Neuronal stem cell (in vitro differentiated cells): ENCODE data around the gene MT1HL1.

ENCODE experiments used
- DNase-seq: peaks from one replicate; pipeline ENCODE4 v3.0.0-alpha.2; 2013; ENCODE audit warnings: low spot score
- H2AFZ ChIP-seq: one replicate; pipeline ENCODE4 v1.6.1; 2013; ENCODE audit warnings: mild to moderate bottlenecking, low read length, inconsistent platforms
- H2AK5ac ChIP-seq: 2 replicates; pipeline ENCODE4 v1.6.1; 2013; ENCODE audit warnings: low read depth, mild to moderate bottlenecking, inconsistent platforms, low read length, moderate library complexity, mixed read lengths
- H2BK120ac ChIP-seq: 2 replicates; pipeline ENCODE4 v1.6.1; 2013; ENCODE audit warnings: low read depth, mild to moderate bottlenecking, inconsistent platforms, low read length, moderate library complexity, mixed read lengths
- H2BK12ac ChIP-seq: one replicate; pipeline ENCODE4 v1.6.1; 2013; ENCODE audit warnings: low read length, inconsistent platforms
- H2BK15ac ChIP-seq: 2 replicates; pipeline ENCODE4 v1.6.1; 2013; ENCODE audit warnings: mild to moderate bottlenecking, low read length, inconsistent platforms, mixed read lengths
- H2BK5ac ChIP-seq: one replicate; pipeline ENCODE4 v1.6.1; 2013; ENCODE audit warnings: inconsistent platforms, mild to moderate bottlenecking, low read length, moderate library complexity
- H3K14ac ChIP-seq: one replicate; pipeline ENCODE4 v1.6.1; 2013; ENCODE audit warnings: low read length, inconsistent platforms
- H3K18ac ChIP-seq: 2 replicates; pipeline ENCODE4 v1.6.1; 2013; ENCODE audit warnings: low read length, inconsistent platforms
- H3K23ac ChIP-seq: 2 replicates; pipeline ENCODE4 v1.6.1; 2013; ENCODE audit warnings: low read depth, mild to moderate bottlenecking, mixed read lengths, low read length, inconsistent platforms; ENCODE audit not compliant: poor library complexity
- H3K27ac ChIP-seq: replicated peaks from 3 replicates; pipeline ENCODE4 v1.5.1; 2013; ENCODE audit warnings: low read length, inconsistent platforms
- H3K27me3 ChIP-seq, 3 experiments: 2 replicates each; pipeline ENCODE4 v1.6.1; 2013; ENCODE audit warnings: low read length in 3 of 3, mild to moderate bottlenecking in 2 of 3, inconsistent platforms in 1 of 3, low read depth in 1 of 3, mixed read lengths in 1 of 3, moderate library complexity in 1 of 3; ENCODE audit not compliant: control insufficient read depth in 3 of 3, insufficient read depth in 3 of 3
- H3K36me3 ChIP-seq, 2 donors: replicated peaks in 1 of 2; 2 replicates each; pipeline ENCODE4 v1.6.1; 2013; ENCODE audit warnings: low read length in 2 of 2; ENCODE audit not compliant: control insufficient read depth in 2 of 2, insufficient read depth in 2 of 2
- H3K4ac ChIP-seq: 2 replicates; pipeline ENCODE4 v1.6.1; 2013; ENCODE audit warnings: inconsistent platforms, mild to moderate bottlenecking, low read length, moderate library complexity
- H3K4me1 ChIP-seq, 2 donors: 1 replicate in 1 of 2; 2 replicates in 1 of 2; pipeline ENCODE4 v1.6.1; 2013; ENCODE audit warnings: low read length in 2 of 2, low read depth in 1 of 2; ENCODE audit not compliant: control insufficient read depth in 2 of 2, insufficient read depth in 1 of 2
- H3K4me2 ChIP-seq: one replicate; pipeline ENCODE4 v1.6.1; 2013; ENCODE audit warnings: mild to moderate bottlenecking, low read length, inconsistent platforms; ENCODE audit not compliant: insufficient read depth, poor library complexity, severe bottlenecking
- H3K4me3 ChIP-seq, 2 donors: 2 replicates each; pipeline ENCODE4 v1.5.1; 2013; ENCODE audit warnings: low read length in 2 of 2, mild to moderate bottlenecking in 2 of 2, inconsistent platforms in 1 of 2, moderate library complexity in 1 of 2
- H3K79me1 ChIP-seq: one replicate; pipeline ENCODE4 v1.6.1; 2013; ENCODE audit warnings: low read depth, mild to moderate bottlenecking, inconsistent platforms, low read length, moderate library complexity
- H3K9ac ChIP-seq: one replicate; pipeline ENCODE4 v1.6.1; 2013; ENCODE audit warnings: mild to moderate bottlenecking, low read depth, low read length, inconsistent platforms; ENCODE audit not compliant: poor library complexity
- H3K9me3 ChIP-seq, 2 donors: replicated peaks in 1 of 2; 2 replicates each; pipeline versions ENCODE3 to v1.6.1; 2013; ENCODE audit warnings: low read length in 2 of 2, mild to moderate bottlenecking in 2 of 2, inconsistent platforms in 1 of 2, low read depth in 1 of 2, mixed read lengths in 1 of 2, moderate library complexity in 1 of 2; ENCODE audit not compliant: control insufficient read depth in 2 of 2, insufficient read depth in 1 of 2
- H4K8ac ChIP-seq: one replicate; pipeline ENCODE4 v1.6.1; 2013; ENCODE audit warnings: low read depth, mild to moderate bottlenecking, inconsistent platforms, low read length, moderate library complexity
- H4K91ac ChIP-seq: one replicate; pipeline ENCODE4 v1.6.1; 2013; ENCODE audit warnings: low read length, low read depth, mild to moderate bottlenecking, inconsistent platforms; ENCODE audit not compliant: poor library complexity
- WGBS, 2 donors: extraction: QIAGEN DNeasy Blood & Tissue Kit; methylation state at CpG; one replicate each; pipeline ENCODE4 v1.1.7; 2013; ENCODE audit warnings: missing lambda C conversion rate in 2 of 2, mixed read lengths in 1 of 2; ENCODE audit not compliant: insufficient read length in 2 of 2, insufficient replicate concordance in 1 of 2; ENCODE audit errors: extremely low coverage in 2 of 2; 5-methylcytosine and 5-hydroxymethylcytosine counted together

The MT1HL1 gene

GRCh38 chr1:237007147-237007881 is 3.1 kb upstream of the MT1HL1 start:
- Histone ChIP-seq H3K23ac (no peak overlapping the region), H3K36me3 (no peaks in the 10 kb centered on the region), H2BK5ac (no peak overlapping the region), H3K18ac (no peak overlapping the region), H2BK120ac (no peak overlapping the region), H3K79me1 (no peaks in the 10 kb centered on the region), H3K4me3 (no peak overlapping the region), H3K4ac (no peak overlapping the region), H4K8ac (no peak overlapping the region), H4K91ac (no peak overlapping the region), H3K9ac (no peak overlapping the region), H3K27me3 (peaks cover 0 to 5% (median 0%) of the 10 kb centered on the region in 3 experiments), H3K27ac (no peak overlapping the region), H3K4me2 (no peak overlapping the region), H2AK5ac (no peak overlapping the region), H3K4me1 (no peaks in the 10 kb centered on the region), H2BK12ac (no peak overlapping the region), H3K9me3 (peaks cover 0 to 1% of the 10 kb centered on the region in 2 donors), H3K14ac (no peak overlapping the region), H2BK15ac (no peak overlapping the region), H2AFZ (no peak overlapping the region)
- no CpG with 5 or more reads among the region's 14 CpGs for WGBS, 2 donors
- DNase-seq = no peak

DNA sequence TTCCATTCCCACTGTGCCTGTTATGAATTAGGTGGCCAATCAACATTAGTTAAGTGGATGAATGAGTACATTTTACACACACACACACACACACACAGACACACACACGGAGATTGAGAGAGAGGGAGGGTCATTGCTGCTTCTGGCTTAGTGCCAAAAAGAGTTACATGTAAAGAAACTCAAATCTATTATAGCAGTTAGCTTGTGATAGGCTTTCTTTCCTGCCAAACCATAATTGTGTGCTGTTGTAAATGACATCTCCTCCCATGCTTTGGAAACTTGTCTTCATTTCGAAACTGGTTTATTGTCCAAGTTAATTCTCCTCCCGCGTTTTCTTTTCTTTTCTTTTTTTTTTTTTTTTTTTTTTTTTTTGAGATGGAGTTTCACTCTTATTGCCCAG is 1.4 kb upstream of the MT1HL1 start:
- no peak overlapping the region for H2BK12ac ChIP-seq

DNA sequence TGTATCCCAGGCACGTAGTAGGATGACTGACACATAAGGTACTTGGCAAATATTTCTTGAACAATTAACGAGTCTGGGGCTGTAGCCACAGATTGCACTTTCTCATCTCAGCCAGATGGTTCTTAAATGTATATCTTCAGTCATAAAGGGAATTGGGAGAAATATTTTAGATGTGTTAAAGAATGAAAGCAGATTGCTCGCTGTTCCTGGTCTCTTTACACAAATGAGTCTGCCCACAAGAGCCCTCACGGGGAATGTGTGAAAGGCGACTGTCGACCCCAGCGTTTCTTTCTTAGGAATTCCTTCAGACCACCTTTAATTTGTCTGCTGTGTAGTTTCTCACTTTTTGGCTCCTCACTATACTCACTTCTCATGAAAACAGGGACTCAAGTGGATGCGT is 725 bp downstream of the MT1HL1 start:
- Histone ChIP-seq H4K8ac (no peak overlapping the region), H2AFZ (no peak overlapping the region), H2BK120ac (no peak overlapping the region), H3K36me3 (no peaks in the 10 kb centered on the region), H3K27me3 (no peaks in the 10 kb centered on the region), H3K18ac (no peak overlapping the region), H3K23ac (no peak overlapping the region), H4K91ac (no peak overlapping the region), H3K27ac (no peak overlapping the region), H3K4me1 (peaks cover 0 to 3% of the 10 kb centered on the region in 2 donors), H3K4ac (no peak overlapping the region), H3K9me3 (peaks cover 0 to 1% of the 10 kb centered on the region in 2 donors), H3K9ac (no peak overlapping the region), H2AK5ac (no peak overlapping the region), H2BK15ac (no peak overlapping the region), H3K79me1 (no peaks in the 10 kb centered on the region), H2BK5ac (no peak overlapping the region), H3K14ac (no peak overlapping the region), H3K4me3 (no peak overlapping the region), H2BK12ac (no peak overlapping the region), H3K4me2 (no peak overlapping the region)
- WGBS, 2 donors = no CpG with 5 or more reads among the region's 8 CpGs
- DNase-seq = no peak

More for the DNA sequence above, 1.4 kb upstream of the MT1HL1 start:
- Histone ChIP-seq H2AK5ac (no peak overlapping the region), H3K23ac (no peak overlapping the region), H4K91ac (no peak overlapping the region), H3K79me1 (no peaks in the 10 kb centered on the region), H4K8ac (no peak overlapping the region), H3K4me1 (no peaks in the 10 kb centered on the region), H3K4me2 (no peak overlapping the region), H3K18ac (no peak overlapping the region), H2BK15ac (no peak overlapping the region), H3K27ac (no peak overlapping the region), H2BK120ac (no peak overlapping the region), H2AFZ (no peak overlapping the region), H3K14ac (no peak overlapping the region), H3K4me3 (no peak overlapping the region), H3K4ac (no peak overlapping the region), H3K27me3 (no peaks in the 10 kb centered on the region), H3K9ac (no peak overlapping the region), H3K9me3 (peaks cover 0 to 1% of the 10 kb centered on the region in 2 donors), H2BK5ac (no peak overlapping the region), H3K36me3 (no peaks in the 10 kb centered on the region)
- no peak for DNase-seq
- WGBS, 2 donors = no CpG with 5 or more reads among the region's 4 CpGs

GRCh38 chr1:237000191-237000590 is 4.0 kb downstream of the MT1HL1 start:
- DNase-seq = no peak
- H4K91ac ChIP-seq = no peak overlapping the region
- no peak overlapping the region for H3K27ac ChIP-seq
- H2AK5ac ChIP-seq = no peak overlapping the region
- H3K27me3 ChIP-seq = no peaks in the 10 kb centered on the region
- H3K14ac ChIP-seq = no peak overlapping the region
- H3K9me3 ChIP-seq = peaks cover 0 to 1% of the 10 kb centered on the region in 2 donors
- H3K4me3 ChIP-seq = no peak overlapping the region
- H2BK12ac ChIP-seq = no peak overlapping the region
- no peak overlapping the region for H3K23ac ChIP-seq
- H3K4me2 ChIP-seq = no peak overlapping the region
- no peaks in the 10 kb centered on the region for H3K79me1 ChIP-seq
- WGBS, 2 donors = no CpG with 5 or more reads among the region's 4 CpGs
- H2BK15ac ChIP-seq = no peak overlapping the region
- H2BK5ac ChIP-seq = no peak overlapping the region
- H4K8ac ChIP-seq = no peak overlapping the region
- no peak overlapping the region for H2BK120ac ChIP-seq
- H2AFZ ChIP-seq = no peak overlapping the region
- peaks cover 0 to 6% of the 10 kb centered on the region in 2 donors for H3K4me1 ChIP-seq
- H3K36me3 ChIP-seq = no peaks in the 10 kb centered on the region
- no peak overlapping the region for H3K18ac ChIP-seq
- no peak overlapping the region for H3K4ac ChIP-seq
- H3K9ac ChIP-seq = no peak overlapping the region
